K562 (cell line): ENCODE measurements around the gene ISG20L2. TPM values are rescaled to one million over a fixed set of nuclear protein-coding genes. Genes with fewer than 3 reads are reported as not detected.
A peak's percentile ranks its signal among the peaks of the same experiment; 100 is the strongest.

ENCODE experiments used
- ARID2 ChIP-seq: fragments of 450-650 bp; IDR thresholded peaks from 2 replicates; pipeline ENCODE4 v1.6.1; 2017; ENCODE audit warnings: antibody characterized with exemption, mild to moderate bottlenecking
- BRD9 ChIP-seq: fragments of 450-650 bp; IDR thresholded peaks from 2 replicates; pipeline ENCODE4 v1.6.1; 2018; ENCODE audit warnings: low read depth; ENCODE audit not compliant: partially characterized antibody
- CBX8 ChIP-seq: fragments of 200-600 bp; sonication (generic); IDR thresholded peaks from 2 replicates; pipeline ENCODE4 v1.6.1; 2012; ENCODE audit warnings: borderline replicate concordance, mixed run types, low read depth, mild to moderate bottlenecking, moderate library complexity, mixed read lengths, low read length, control low read depth, inconsistent platforms; ENCODE audit not compliant: poor library complexity, severe bottlenecking; ENCODE audit errors: extremely low read depth
- CHD1 ChIP-seq: fragments of 200-600 bp; sonication (generic); IDR thresholded peaks from one replicate; pipeline ENCODE4 v1.6.1; 2012; ENCODE audit warnings: mild to moderate bottlenecking, moderate library complexity, low read length, inconsistent platforms
- DMBX1 ChIP-seq: fragments of 250-450 bp; sonication (Bioruptor Pico); IDR thresholded peaks from 2 replicates; pipeline ENCODE4 v1.8.0; 2022; ENCODE audit warnings: inconsistent platforms, mild to moderate bottlenecking, moderate library complexity, borderline replicate concordance
- FOXK1 ChIP-seq: sonication (generic); formaldehyde crosslinking; IDR thresholded peaks from 2 replicates; pipeline ENCODE4 v1.8.0; 2022; ENCODE audit warnings: missing genetic modification reagents, mild to moderate bottlenecking, borderline replicate concordance
- KAT2B ChIP-seq: IDR thresholded peaks from one replicate; pipeline ENCODE4 v1.6.1; 2012; ENCODE audit warnings: low read depth, mild to moderate bottlenecking, control low read depth, inconsistent platforms, low read length, moderate library complexity
- MEIS2 ChIP-seq: fragments of 450-650 bp; IDR thresholded peaks from 2 replicates; pipeline ENCODE4 v1.6.1; 2014; ENCODE audit warnings: mild to moderate bottlenecking; ENCODE audit not compliant: partially characterized antibody
- MGA ChIP-seq: fragments of 450-650 bp; IDR thresholded peaks from 2 replicates; pipeline ENCODE4 v1.6.1; 2016; ENCODE audit warnings: mild to moderate bottlenecking, moderate library complexity
- MTA2 ChIP-seq: fragments of 450-650 bp; IDR thresholded peaks from 2 replicates; pipeline ENCODE4 v1.6.1; 2016; ENCODE audit warnings: low read depth
- NFIX ChIP-seq: fragments of 250-450 bp; sonication (Bioruptor Pico); IDR thresholded peaks from 2 replicates; pipeline ENCODE4 v1.4.0; 2020; ENCODE audit warnings: low read depth, mild to moderate bottlenecking, moderate library complexity
- RBFOX2 ChIP-seq: fragments of 200-400 bp; formaldehyde crosslinking; IDR thresholded peaks from 2 replicates; pipeline ENCODE4 v1.6.1; 2017; ENCODE audit warnings: low read depth, mild to moderate bottlenecking, low read length, moderate library complexity
- SMARCA4 ChIP-seq: fragments of 450-650 bp; IDR thresholded peaks from 2 replicates; pipeline ENCODE4 v1.6.1; 2016
- SMARCC2 ChIP-seq: fragments of 450-650 bp; IDR thresholded peaks from 2 replicates; pipeline ENCODE4 v1.6.1; 2017; ENCODE audit warnings: antibody characterized with exemption, moderate library complexity, mild to moderate bottlenecking, low read depth
- ZBTB8A ChIP-seq: fragments of 450-650 bp; IDR thresholded peaks from 2 replicates; pipeline ENCODE4 v1.6.1; 2018; ENCODE audit warnings: mild to moderate bottlenecking, moderate library complexity; ENCODE audit not compliant: partially characterized antibody
- ZNF124 ChIP-seq: sonication (generic); formaldehyde crosslinking; IDR thresholded peaks from 2 replicates; pipeline ENCODE4 v1.8.1; 2022; ENCODE audit warnings: missing genetic modification reagents
- ZNF41 ChIP-seq: fragments of 250-450 bp; sonication (Bioruptor Pico); conservative IDR thresholded peaks from 2 replicates; pipeline ENCODE4 v1.4.0; 2020; ENCODE audit warnings: mild to moderate bottlenecking
- polyA plus RNA-seq, 8 experiments: library from polyadenylated mRNA; depleted of rRNA in 4 of 8; stranded (reverse) in 5 of 8; unstranded in 3 of 8; fragments of >200 nt; fragmentation: Nextera tagmentation in 2 of 8; fragmentation: Illumina TruSeq in 1 of 8; extraction: Ambion mirVana in 2 of 8; extraction: Trizol in 1 of 8; gene quantifications; 2 replicates each; pipeline versions ENCODE4 v1.2.1 to v1.2.3, GENCODE V29; 2011 to 2014; ENCODE audit warnings: inconsistent platforms in 1 of 8, missing spikeins in 1 of 8
- total RNA-seq, 7 experiments: library from RNA; depleted of rRNA in 6 of 7; stranded (reverse); fragments of >200 nt in 6 of 7; fragmentation: Illumina TruSeq in 2 of 7; extraction: Trizol in 2 of 7; gene quantifications; 2 replicates each; pipeline versions ENCODE4 v1.2.1 to v1.2.3, GENCODE V29; 2011 to 2021; ENCODE audit warnings: low replicate concordance in 1 of 7

The ISG20L2 gene
- total and polyA plus RNA-seq, 9 of the 15 experiments (the other 6 are each of a cell fraction or from before 2014, with no cell fraction given) = 21.3 to 130 (median 50.3) TPM

- TF ChIP-seq RBFOX2 (peak; percentile 90), ZNF41 (CRISPR knock-in tag) (no peak), DMBX1 (CRISPR knock-in tag) (peak; percentile 87), ZBTB8A (peak; percentile 81), CHD1 (peak; percentile 100), MTA2 (no peak), MEIS2 (peak; percentile 76), SMARCC2 (no peak), MGA (no peak), NFIX (CRISPR knock-in tag) (no peak), SMARCA4 (no peak), FOXK1 (CRISPR knock-in tag) (peak; percentile 89), BRD9 (peak; percentile 93), ARID2 (no peak), CBX8 (no peak), KAT2B (peak; percentile 16), ZNF124 (no peak)
These were observed 38.7 kb upstream of the ISG20L2 start, which contains the start of gene PRCC (continued) for GRCh38 chr1:156767101-156767878.
